ENCODE results near the gene SLC15A4. TPM values are rescaled to one million over a fixed set of nuclear protein-coding genes. Genes with fewer than 3 reads are reported as not detected.
"Not testable (repeated sequence)": the region's sequence is repeated elsewhere in the genome, so short reads cannot be mapped to it uniquely, and the experiment has no call there.

SLC15A4 gene
- total RNA-seq, 3 donors from 2014 or later, result 15.4 to 23.4 (median 15.7) TPM

DNA sequence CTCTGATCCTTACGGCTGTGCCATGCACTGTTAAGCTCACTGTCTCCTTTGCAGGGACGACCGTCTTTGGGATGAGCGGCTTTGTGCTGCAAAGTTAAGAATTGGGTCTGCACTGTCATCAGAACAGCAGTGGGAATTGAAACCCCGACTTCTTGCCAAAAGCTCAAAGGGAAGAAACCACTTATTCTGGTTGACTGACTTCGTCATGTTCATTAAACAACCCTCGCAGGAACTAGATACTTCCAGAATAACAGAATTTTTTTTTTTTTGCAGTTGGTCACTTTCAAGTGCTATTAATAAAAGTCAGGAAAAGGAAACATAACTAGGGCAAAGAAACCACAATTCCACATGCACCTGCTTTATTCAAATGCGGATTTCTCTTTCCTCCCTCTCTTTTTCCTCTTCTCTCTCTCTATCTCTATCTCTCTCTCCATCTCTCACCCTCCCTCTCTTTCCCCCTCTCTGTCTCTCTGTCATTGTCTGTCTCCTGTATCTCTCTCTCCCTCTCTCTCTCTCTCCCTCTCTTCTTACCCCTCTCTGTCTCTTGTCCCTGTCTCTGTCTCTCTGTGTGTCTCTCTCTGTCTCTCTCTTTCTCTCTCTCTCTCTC lies 17.2 kb upstream of the SLC15A4 start:
- no peak for ATAC-seq
- Histone ChIP-seq H3K9me3 (no peaks in the 10 kb centered on the region), H3K4me3 (no peak overlapping the region), H3K36me3 (ENCODE audit: low read depth) (no peaks in the 10 kb centered on the region), H3K4me1 (ENCODE audit: low read depth) (no peaks in the 10 kb centered on the region)
- DNase-seq, result no peak
- intact Hi-C loops (cut with DNase I, micrococcal nuclease), result no loop called here
- TF ChIP-seq CTCF (IDR thresholded peaks at IDR 0.05), result no peak

- not testable (repeated sequence) for DNase-seq
Observed at GRCh38 chr12:128839885-128840284, 16.1 kb upstream of the SLC15A4 start.

GRCh38 chr12:128833418-128833817 lies 9.7 kb upstream of the SLC15A4 start:
- DNase-seq (no peak), ATAC-seq (no peak)
- TF ChIP-seq CTCF (IDR thresholded peaks at IDR 0.05), result no peak
- no peak overlapping the region for H3K4me3 ChIP-seq
- intact Hi-C loops (cut with DNase I, micrococcal nuclease), result no loop called here
- no peaks in the 10 kb centered on the region for H3K4me1 ChIP-seq (ENCODE audit: low read depth)
- no peaks in the 10 kb centered on the region for H3K9me3 ChIP-seq
- no peaks in the 10 kb centered on the region for H3K36me3 ChIP-seq (ENCODE audit: low read depth)

More at GRCh38 chr12:128839885-128840284, 16.1 kb upstream of the SLC15A4 start:
- H3K4me3 ChIP-seq; H3K4me1 ChIP-seq (ENCODE audit: low read depth); intact Hi-C loops (cut with DNase I, micrococcal nuclease); H3K9me3 ChIP-seq; H3K36me3 ChIP-seq (ENCODE audit: low read depth); ATAC-seq: not testable (repeated sequence)

GRCh38 chr12:128830505-128830893 lies 6.7 kb upstream of the SLC15A4 start:
- Histone ChIP-seq H3K4me1 (ENCODE audit: low read depth) (no peaks in the 10 kb centered on the region), H3K36me3 (ENCODE audit: low read depth) (no peaks in the 10 kb centered on the region), H3K4me3 (no peak overlapping the region), H3K9me3 (no peaks in the 10 kb centered on the region)
- DNase-seq, result no peak
- no peak for TF ChIP-seq CTCF (IDR thresholded peaks at IDR 0.05)
- no peak for ATAC-seq
- intact Hi-C loops (cut with DNase I, micrococcal nuclease), result no loop called here

- no peaks in the 10 kb centered on the region for H3K36me3 ChIP-seq (ENCODE audit: low read depth)
- no peak for TF ChIP-seq CTCF (IDR thresholded peaks at IDR 0.05)
- intact Hi-C loops (cut with DNase I, micrococcal nuclease), result no loop called here
- ATAC-seq (peak; percentile 82), DNase-seq (no peak)
- no peaks in the 10 kb centered on the region for H3K9me3 ChIP-seq
- H3K4me1 ChIP-seq (ENCODE audit: low read depth), result no peaks in the 10 kb centered on the region
- no peak overlapping the region for H3K4me3 ChIP-seq
Observed at GRCh38 chr12:128829861-128830504, 6.2 kb upstream of the SLC15A4 start.

DNA sequence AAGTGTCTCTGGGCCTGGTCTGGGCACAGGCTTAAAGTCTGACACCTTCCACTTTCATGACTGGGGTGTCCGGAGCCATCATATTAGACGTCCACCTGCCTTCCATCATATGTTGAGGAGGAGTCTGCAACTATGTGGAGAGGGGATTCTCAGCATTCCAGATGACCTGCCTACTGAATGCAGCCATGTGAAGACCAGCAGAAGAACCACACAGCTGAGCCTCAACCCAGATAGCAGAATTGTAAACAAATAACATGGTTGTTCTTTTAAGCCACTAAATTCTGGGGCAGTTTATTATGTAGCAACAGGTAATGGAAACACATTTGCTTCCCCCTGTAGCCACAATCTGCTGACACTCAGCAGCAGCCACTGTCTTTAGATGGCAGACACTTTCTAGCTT lies 4.0 kb upstream of the SLC15A4 start:
- intact Hi-C loops (cut with DNase I, micrococcal nuclease), result no loop called here
- no peak for TF ChIP-seq CTCF (IDR thresholded peaks at IDR 0.05)
- Histone ChIP-seq H3K4me1 (ENCODE audit: low read depth) (peaks cover 4% of the 10 kb centered on the region), H3K36me3 (ENCODE audit: low read depth) (no peaks in the 10 kb centered on the region), H3K9me3 (no peaks in the 10 kb centered on the region), H3K4me3 (no peak overlapping the region)
- no peak for DNase-seq
- ATAC-seq, result no peak
